Activated CD8-positive, alpha-beta memory T cell treated with anti-CD3 and anti-CD28 coated beads for 24 hours (primary cell): ENCODE data around the gene ASB3.

Source experiments
- DNase-seq: peaks from one replicate; pipeline ENCODE4 v3.0.0-alpha.2; 2020

Gene ASB3

GRCh38 chr2:53640466-53640865, 146.3 kb downstream of the ASB3 start:
- DNase-seq = no peak

GRCh38 chr2:53636596-53636995, 150.2 kb downstream of the ASB3 start:
- DNase-seq = no peak

GRCh38 chr2:53636109-53636508, 150.6 kb downstream of the ASB3 start:
- DNase-seq = no peak

GRCh38 chr2:53635694-53636093, 151.1 kb downstream of the ASB3 start:
- DNase-seq = no peak

- no peak for DNase-seq
These were observed 153.3 kb downstream of the ASB3 start for GRCh38 chr2:53633441-53633840.

GRCh38 chr2:53632714-53633113, 154.0 kb downstream of the ASB3 start:
- no peak for DNase-seq

- no peak for DNase-seq
These were observed 154.7 kb downstream of the ASB3 start for GRCh38 chr2:53632126-53632460.

- DNase-seq = no peak
These were observed 155.2 kb downstream of the ASB3 start for GRCh38 chr2:53631313-53632125.

GRCh38 chr2:53630026-53630606, 156.6 kb downstream of the ASB3 start:
- no peak for DNase-seq

GRCh38 chr2:53629501-53629900, 157.3 kb downstream of the ASB3 start:
- DNase-seq = no peak

- DNase-seq = no peak
These were observed 157.8 kb downstream of the ASB3 start for GRCh38 chr2:53629001-53629400.

- DNase-seq = no peak
These were observed 164.6 kb downstream of the ASB3 start for GRCh38 chr2:53622141-53622540.

GRCh38 chr2:53620981-53621380, 165.8 kb downstream of the ASB3 start:
- DNase-seq = no peak
